H1 (cell line): ENCODE results near the gene SMAD6. TPM values are rescaled to one million over a fixed set of nuclear protein-coding genes. Genes with fewer than 3 reads are reported as not detected.
A peak's percentile ranks its signal among the peaks of the same experiment; 100 is the strongest.

Source experiments
- CTCF ChIA-PET: fragments of 300-600 bp; sonication (Branson Sonifier 250); formaldehyde crosslinking; loops from one replicate; lab custom pipeline; 2021; ENCODE audit not compliant: partially characterized antibody; lab: Charles Lee
- POLR2A ChIA-PET: fragments of 300-600 bp; sonication (Branson Sonifier 250); formaldehyde crosslinking; loops from one replicate; lab custom pipeline; 2021; ENCODE audit warnings: inconsistent platforms; ENCODE audit not compliant: partially characterized antibody; lab: Charles Lee
- DNase-seq, 2 experiments: peaks; one replicate each; pipeline versions ENCODE4 v3.0.0 to v3.0.0-alpha.2; 2010 to 2022; ENCODE audit warnings: low spot score in 2 of 2, low read depth in 1 of 2, mixed read lengths in 1 of 2
- FAIRE-seq: peaks from 2 replicates; lab custom pipeline; 2011; peaks lifted over from hg19 to GRCh38; lab: Jason Lieb, UNC
- H2AFZ ChIP-seq: 2 replicates; pipeline ENCODE4 v1.8.1; 2012; ENCODE audit warnings: low read length, inconsistent platforms
- H2AK5ac ChIP-seq: 2 replicates; pipeline ENCODE4 v1.6.1; 2013; ENCODE audit warnings: low read depth, low read length
- H2BK120ac ChIP-seq: replicated peaks from 2 replicates; pipeline ENCODE3; 2013; ENCODE audit warnings: low read depth, low read length, inconsistent platforms
- H2BK12ac ChIP-seq: 2 replicates; pipeline ENCODE4 v1.6.1; 2013; ENCODE audit warnings: low read depth, low read length
- H2BK15ac ChIP-seq: 2 replicates; pipeline ENCODE4 v1.6.1; 2013; ENCODE audit warnings: low read length
- H2BK20ac ChIP-seq: 2 replicates; pipeline ENCODE4 v1.6.1; 2013; ENCODE audit warnings: low read length
- H2BK5ac ChIP-seq: 2 replicates; pipeline ENCODE4 v1.6.1; 2013; ENCODE audit warnings: low read depth, low read length
- H3K14ac ChIP-seq: 2 replicates; pipeline ENCODE4 v1.6.1; 2013; ENCODE audit warnings: inconsistent platforms; ENCODE audit not compliant: insufficient read length
- H3K18ac ChIP-seq: 2 replicates; pipeline ENCODE4 v1.6.1; 2013; ENCODE audit warnings: low read length; ENCODE audit errors: extremely low read depth
- H3K23ac ChIP-seq: 2 replicates; pipeline ENCODE4 v1.6.1; 2013; ENCODE audit warnings: inconsistent platforms; ENCODE audit not compliant: insufficient read length
- H3K23me2 ChIP-seq: 2 replicates; pipeline ENCODE4 v1.6.1; 2013; ENCODE audit warnings: low read depth, low read length
- H3K27ac ChIP-seq: 2 replicates; pipeline ENCODE4 v1.6.1; 2011; ENCODE audit warnings: low read depth, low read length, inconsistent platforms
- H3K27me3 ChIP-seq, 4 experiments: replicated peaks in 1 of 4; 1 replicate in 1 of 4; 2 replicates in 3 of 4; pipeline versions ENCODE4 v1.6.1 to v1.8.1; 2011 to 2013; ENCODE audit warnings: low read length in 3 of 4, mild to moderate bottlenecking in 3 of 4, inconsistent platforms in 2 of 4, mixed read lengths in 2 of 4, moderate library complexity in 1 of 4; ENCODE audit not compliant: control insufficient read depth in 3 of 4, insufficient read depth in 3 of 4; ENCODE audit errors: extremely low read depth in 1 of 4
- H3K36me3 ChIP-seq, 4 experiments: 2 replicates each; pipeline versions ENCODE4 v1.6.1 to v1.8.1; 2011 to 2013; ENCODE audit warnings: mild to moderate bottlenecking in 4 of 4, low read length in 3 of 4, moderate library complexity in 2 of 4, control low read depth in 1 of 4, inconsistent platforms in 1 of 4; ENCODE audit not compliant: insufficient read depth in 4 of 4, control insufficient read depth in 2 of 4
- H3K4ac ChIP-seq: replicated peaks from 2 replicates; pipeline ENCODE3; 2013; ENCODE audit warnings: low read length, low read depth, mixed read lengths, inconsistent platforms; ENCODE audit not compliant: insufficient read length
- H3K4me1 ChIP-seq, 4 experiments: replicated peaks in 1 of 4; 1 replicate in 1 of 4; 2 replicates in 3 of 4; pipeline versions ENCODE4 v1.6.1 to v1.8.1; 2011 to 2013; ENCODE audit warnings: low read length in 3 of 4, inconsistent platforms in 2 of 4, mixed read lengths in 1 of 4; ENCODE audit not compliant: insufficient read depth in 4 of 4, control insufficient read depth in 3 of 4
- H3K4me2 ChIP-seq, 2 experiments: 2 replicates each; pipeline versions ENCODE4 v1.6.1 to v1.8.1; 2011 to 2013; ENCODE audit warnings: low read depth in 2 of 2, low read length in 2 of 2, control low read depth in 1 of 2, inconsistent platforms in 1 of 2, mild to moderate bottlenecking in 1 of 2; ENCODE audit not compliant: insufficient read depth in 1 of 2
- H3K4me3 ChIP-seq, 4 experiments: fragments of 200-600, 300-600 bp in 1 of 4; sonication (generic), shearing (Covaris generic), sonication (Bioruptor Twin) in 1 of 4; 2 replicates each; pipeline versions ENCODE4 v1.5.1 to v1.8.1; 2011 to 2016; ENCODE audit warnings: low read length in 4 of 4, low read depth in 3 of 4, control low read depth in 2 of 4, inconsistent platforms in 2 of 4, mild to moderate bottlenecking in 2 of 4, mixed read lengths in 1 of 4, moderate library complexity in 1 of 4; ENCODE audit not compliant: insufficient read depth in 2 of 4; ENCODE audit errors: extremely low read depth in 1 of 4
- H3K56ac ChIP-seq: replicated peaks from 2 replicates; pipeline ENCODE3; 2013; ENCODE audit warnings: low read depth, mild to moderate bottlenecking, mixed read lengths, low read length, inconsistent platforms; ENCODE audit not compliant: insufficient read length
- H3K79me1 ChIP-seq: 2 replicates; pipeline ENCODE4 v1.6.1; 2013; ENCODE audit warnings: low read depth, low read length, control low read depth
- H3K79me2 ChIP-seq, 2 experiments: 2 replicates each; pipeline versions ENCODE4 v1.6.1 to v1.8.1; 2012 to 2013; ENCODE audit warnings: low read length in 2 of 2, mild to moderate bottlenecking in 2 of 2, inconsistent platforms in 1 of 2; ENCODE audit not compliant: insufficient read depth in 2 of 2, control insufficient read depth in 1 of 2
- H3K9ac ChIP-seq, 4 experiments: replicated peaks in 1 of 4; 1 replicate in 1 of 4; 2 replicates in 3 of 4; pipeline versions ENCODE4 v1.6.1 to v1.8.1; 2011 to 2013; ENCODE audit warnings: low read depth in 3 of 4, low read length in 3 of 4, control low read depth in 2 of 4, mild to moderate bottlenecking in 2 of 4, moderate library complexity in 2 of 4, inconsistent platforms in 1 of 4; ENCODE audit errors: extremely low read depth in 1 of 4
- H3K9me3 ChIP-seq, 2 experiments: 2 replicates each; pipeline versions ENCODE4 v1.6.1 to v1.8.1; 2012 to 2013; ENCODE audit warnings: mild to moderate bottlenecking in 2 of 2, moderate library complexity in 2 of 2, control low read depth in 1 of 2, inconsistent platforms in 1 of 2, low read depth in 1 of 2, low read length in 1 of 2, mixed read lengths in 1 of 2; ENCODE audit not compliant: insufficient read depth in 2 of 2
- H4K20me1 ChIP-seq, 2 experiments: replicated peaks in 1 of 2; 2 replicates each; pipeline versions ENCODE3 to v1.8.1; 2011 to 2013; ENCODE audit warnings: inconsistent platforms in 2 of 2, low read length in 2 of 2, mild to moderate bottlenecking in 1 of 2; ENCODE audit not compliant: insufficient read depth in 2 of 2, control insufficient read depth in 1 of 2
- H4K5ac ChIP-seq: 2 replicates; pipeline ENCODE4 v1.6.1; 2013; ENCODE audit warnings: low read length, low read depth, mixed read lengths, inconsistent platforms; ENCODE audit not compliant: insufficient read length
- H4K8ac ChIP-seq: 2 replicates; pipeline ENCODE4 v1.8.0; 2013; ENCODE audit warnings: mild to moderate bottlenecking, moderate library complexity, low read length, inconsistent platforms; ENCODE audit not compliant: insufficient read depth; ENCODE audit errors: extremely low read depth
- H4K91ac ChIP-seq: replicated peaks from 2 replicates; pipeline ENCODE3; 2013; ENCODE audit warnings: low read length, mixed read lengths, inconsistent platforms; ENCODE audit not compliant: insufficient read length
- CBX5 ChIP-seq: fragments of 300-800, 300-1000 bp; sonication (generic); IDR thresholded peaks from 2 replicates; pipeline ENCODE4 v1.7.1; 2016; ENCODE audit warnings: antibody characterized with exemption, low read length, low read depth
- RNF2 ChIP-seq: fragments of 200-900, 300-1000 bp; sonication (generic); IDR thresholded peaks from 2 replicates; pipeline ENCODE4 v1.7.1; 2016; ENCODE audit warnings: borderline replicate concordance, low read depth, mild to moderate bottlenecking, antibody characterized with exemption, low read length; ENCODE audit not compliant: poor library complexity, severe bottlenecking; ENCODE audit errors: missing control alignments
- SIN3A ChIP-seq, 2 experiments: IDR thresholded peaks in 1 of 2; conservative IDR thresholded peaks in 1 of 2; 2 replicates each; pipeline ENCODE4 v1.6.1; 2011 to 2012; ENCODE audit warnings: low read length in 2 of 2, improper control_type of control experiment in 1 of 2, low read depth in 1 of 2, mild to moderate bottlenecking in 1 of 2
- SUZ12 ChIP-seq: fragments of 200-600 bp; sonication (generic); IDR thresholded peaks from 2 replicates; pipeline ENCODE4 v1.6.1; 2012; ENCODE audit warnings: mild to moderate bottlenecking, inconsistent platforms, low read length, moderate library complexity, mixed read lengths
- polyA plus RNA-seq, 7 experiments: library from polyadenylated mRNA; depleted of rRNA in 3 of 7; stranded (reverse) in 5 of 7; unstranded in 2 of 7; fragments of >200 nt in 5 of 7; fragments of 200-250 nt in 2 of 7; gene quantifications; 1 replicate in 5 of 7; 2 replicates in 1 of 7; 4 replicates in 1 of 7; pipeline versions ENCODE4 v1.2.1 to v1.2.3, GENCODE V29; 2011 to 2013; ENCODE audit warnings: missing spikeins in 2 of 7, mixed read lengths in 2 of 7
- total RNA-seq: library from RNA; stranded (reverse); fragmentation: NEBNext Ultra II Directional; extraction: Animal tissue kit (Norgen Biotek cat#: 25700); gene quantifications from 2 replicates; pipeline ENCODE4 v1.2.1, GENCODE V29; 2021

Gene SMAD6
- total and polyA plus RNA-seq, 2 of the 8 experiments (the other 6 are each of a cell fraction or from before 2014, with no cell fraction given): 1.8 to 7.0 TPM

DNA sequence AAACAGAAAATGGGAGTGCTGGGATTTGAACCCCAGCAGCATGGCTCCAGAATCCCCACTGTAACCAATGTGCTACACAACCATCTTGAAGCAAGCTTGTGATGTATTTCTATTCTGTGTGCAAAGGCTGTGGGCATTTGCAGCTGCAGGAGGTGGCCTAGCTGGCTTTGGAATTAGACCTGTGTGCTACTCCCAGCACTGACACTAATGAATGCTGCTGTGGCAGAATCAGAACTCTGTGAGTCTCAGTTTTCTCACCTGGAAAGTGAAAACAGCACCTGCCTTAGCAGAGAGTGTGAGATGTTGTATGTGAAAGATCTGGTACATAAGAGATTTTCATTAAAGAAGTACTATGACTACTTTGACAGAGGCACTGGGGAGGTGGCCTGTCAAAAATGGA lies 21.5 kb upstream of the SMAD6 start:
- H3K9ac ChIP-seq: no peak overlapping the region
- no peak overlapping the region for H2BK5ac ChIP-seq
- H2BK12ac ChIP-seq: no peak overlapping the region
- no peak overlapping the region for H4K91ac ChIP-seq
- no peak overlapping the region for H3K56ac ChIP-seq
- no peaks in the 10 kb centered on the region; a peak in 1 of 7 replicates for H3K27me3 ChIP-seq
- peak overlapping the region; percentile 2 for H3K4ac ChIP-seq
- H3K4me3 ChIP-seq: no peak overlapping the region
- H3K27ac ChIP-seq: no peak overlapping the region
- no peak overlapping the region for H2BK15ac ChIP-seq
- no peaks in the 10 kb centered on the region for H3K79me1 ChIP-seq
- no peaks in the 10 kb centered on the region for H3K23me2 ChIP-seq
- H3K9me3 ChIP-seq: peaks cover 3 to 7% of the 10 kb centered on the region in 2 experiments; a peak in 1 of 4 replicates
- H2AFZ ChIP-seq: no peak overlapping the region
- DNase-seq (no peak), FAIRE-seq (no peak)
- H3K4me2 ChIP-seq: no peak overlapping the region
- no peaks in the 10 kb centered on the region for H3K36me3 ChIP-seq
- ChIA-PET POLR2A (no interaction called here), CTCF (interaction anchor here (0.6 to 3.5 kb wide), 10 partner anchors 12 to 173 kb away, joined by 3 to 21 read pairs (median 4); no protein-coding TSS in a partner anchor)
- H3K23ac ChIP-seq: no peak overlapping the region
- no peak overlapping the region for H2AK5ac ChIP-seq
- no peak overlapping the region for H2BK120ac ChIP-seq
- 0 out of 2 replicates have a peak overlapping the region, but pooled peaks have one; percentile 13 for H2BK20ac ChIP-seq
- H4K8ac ChIP-seq: no peak overlapping the region
- H4K20me1 ChIP-seq: no peaks in the 10 kb centered on the region
- no peak overlapping the region for H3K14ac ChIP-seq
- H4K5ac ChIP-seq: no peak overlapping the region
- H3K79me2 ChIP-seq: no peaks in the 10 kb centered on the region
- H3K4me1 ChIP-seq: peaks cover 6 to 10% (median 9%) of the 10 kb centered on the region in 4 experiments
- H3K18ac ChIP-seq: no peak overlapping the region
- TF ChIP-seq RNF2 (no peak), SUZ12 (no peak), SIN3A (conservative IDR thresholded peaks at IDR 0.05 in 1 of 2, IDR thresholded peaks at IDR 0.05 in 1 of 2; ENCODE audit: low read depth in 1 of 2, low read length in 2 of 2) (no peak), CBX5 (no peak)
